ENCODE measurements around the gene FAM168A. TPM values are rescaled to one million over a fixed set of nuclear protein-coding genes. Genes with fewer than 3 reads are reported as not detected.

FAM168A gene
- total and polyA plus RNA-seq, 10 of the 15 experiments (the other 5 are each of a cell fraction or from before 2014, with no cell fraction given), result 1.7 to 20.0 (median 10.0) TPM

DNA sequence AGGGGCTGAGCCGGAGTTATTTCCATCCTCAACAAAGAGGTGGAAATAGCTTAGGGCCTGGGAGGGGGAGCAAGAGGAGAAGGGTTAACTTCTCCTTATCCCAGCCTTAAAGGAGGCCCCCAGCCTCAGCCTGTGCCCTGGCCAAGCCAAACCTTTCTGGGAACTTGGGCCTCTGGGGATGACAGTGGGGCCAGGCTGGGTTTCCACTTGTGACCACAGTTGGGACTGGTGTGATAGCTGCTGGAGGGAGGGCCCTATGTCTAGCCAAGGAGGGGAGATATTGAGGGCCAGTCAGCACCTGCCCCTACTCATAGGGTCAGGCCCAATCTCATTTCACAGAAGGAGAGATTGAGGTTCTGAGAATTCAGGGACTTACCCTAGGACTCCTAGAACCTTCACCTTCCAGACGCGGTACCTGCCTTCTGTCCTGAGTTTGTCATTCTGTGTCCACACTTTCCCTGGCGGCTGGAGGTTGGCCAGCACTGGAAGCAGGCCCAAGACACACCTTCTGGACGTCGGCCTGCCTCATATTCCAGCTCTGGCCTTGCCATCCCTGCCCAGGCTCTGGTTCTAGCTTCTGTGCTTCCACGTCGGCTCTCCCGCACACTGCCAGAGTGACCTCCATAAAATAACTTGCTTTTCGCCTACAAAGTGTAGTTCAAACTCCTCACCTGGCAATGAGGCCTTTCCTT, 218.6 kb downstream of the FAM168A start:
- SMC1A ChIA-PET (ENCODE audit: uncharacterized antibody, unreplicated experiment), result interaction anchor here (0.8 to 1.7 kb wide), 4 partner anchors 9 to 38 kb away, joined by 3 to 4 read pairs (median 4); no protein-coding TSS in a partner anchor
- DNase-seq (ENCODE audit: low read depth, low spot score) (no peak), FAIRE-seq (no peak), ATAC-seq (no peak)
- Histone ChIP-seq H3K36me3 (ENCODE audit: control insufficient read depth in 2 of 2, insufficient read depth in 2 of 2, low read length in 1 of 2) (no peaks in the 10 kb centered on the region; a peak in 1 of 4 replicates), H3K9me3 (replicated peaks; ENCODE audit: control insufficient read depth, insufficient read depth, low read length) (no peaks in the 10 kb centered on the region), H2AFZ (ENCODE audit: control insufficient read depth, low read depth, low read length) (no peak overlapping the region), H3K4me3 (peak overlapping the region; percentile 81), H4K20me1 (ENCODE audit: control insufficient read depth, insufficient read depth) (no peaks in the 10 kb centered on the region), H3K27ac (ENCODE audit: control insufficient read depth, insufficient read depth) (peak overlapping the region; percentile 95), H3K4me2 (ENCODE audit: control insufficient read depth, insufficient read depth) (peak overlapping the region; percentile 88), H3K79me2 (ENCODE audit: control insufficient read depth, insufficient read depth, low read length) (peaks cover 82% of the 10 kb centered on the region), H3K4me1 (ENCODE audit: control insufficient read depth, insufficient read depth, low read length) (peaks cover 61% of the 10 kb centered on the region), H3K9ac (ENCODE audit: control insufficient read depth, insufficient read depth, low read length) (peak overlapping the region; percentile 92), H3K27me3 (replicated peaks in 1 of 2; ENCODE audit: control insufficient read depth in 2 of 2, insufficient read depth in 2 of 2, low read length in 1 of 2) (no peaks in the 10 kb centered on the region)
- intact Hi-C loops (cut with micrococcal nuclease; ENCODE audit: unreplicated experiment) (loop anchor here (5.0 kb wide), 1 partner anchor 72 kb away; the partner anchor contains the start of gene ARHGEF17), in situ Hi-C loops (cut with MboI) (no loop called here)
- POLR2A ChIA-PET, result interaction anchor here (0.5 to 1.9 kb wide), 4 partner anchors 10 to 78 kb away, joined by 3 to 12 read pairs (median 6); no protein-coding TSS in a partner anchor
- CTCF ChIA-PET, result interaction anchor here (1.0 to 25.6 kb wide), 5 partner anchors 10 to 281 kb away, joined by 3 to 400 read pairs (median 4); no protein-coding TSS in a partner anchor
- RAD21 ChIA-PET (ENCODE audit: unreplicated experiment), result interaction anchor here (0.6 to 2.1 kb wide), 6 partner anchors 14 to 237 kb away, joined by 3 to 9 read pairs (median 4); partner anchors contain the start of gene FCHSD2
- no TSS peak for BruUV-seq (replicated peaks)
- WGBS (ENCODE audit: insufficient coverage, insufficient replicate concordance, low lambda C conversion rate, missing lambda C conversion rate), result 6% methylated on average over 10 of the region's 10 CpGs
- TF ChIP-seq JUNB (IDR thresholded peaks at IDR 0.05) (no peak), SREBF1 (IDR thresholded peaks at IDR 0.05; ENCODE audit: low read length) (no peak), ZBED1 (IDR thresholded peaks at IDR 0.05; ENCODE audit: borderline replicate concordance) (no peak), FOXM1 (IDR thresholded peaks at IDR 0.05; ENCODE audit: low read depth, low read length) (no peak), HCFC1 (IDR thresholded peaks at IDR 0.05; ENCODE audit: low read length) (no peak), RBBP5 (conservative IDR thresholded peaks at IDR 0.05) (no peak), SIN3A (IDR thresholded peaks at IDR 0.05; ENCODE audit: low read depth, low read length) (no peak), ZNF207 (IDR thresholded peaks at IDR 0.05; ENCODE audit: borderline replicate concordance) (no peak), JUND (IDR thresholded peaks at IDR 0.05; ENCODE audit: low read depth, low read length) (no peak), IKZF1 (conservative IDR thresholded peaks at IDR 0.05) (0 out of 2 replicates have a peak, but pooled peaks have one; percentile 21), MYB (IDR thresholded peaks at IDR 0.05; ENCODE audit: borderline replicate concordance, low read depth, low read length) (no peak), BMI1 (IDR thresholded peaks at IDR 0.05; ENCODE audit: borderline replicate concordance) (no peak), MEF2A (IDR thresholded peaks at IDR 0.05; ENCODE audit: insufficient read depth, low read depth, low read length) (no peak), DPF2 (IDR thresholded peaks at IDR 0.05) (no peak)
- TF ChIP-seq, protein P1, sequence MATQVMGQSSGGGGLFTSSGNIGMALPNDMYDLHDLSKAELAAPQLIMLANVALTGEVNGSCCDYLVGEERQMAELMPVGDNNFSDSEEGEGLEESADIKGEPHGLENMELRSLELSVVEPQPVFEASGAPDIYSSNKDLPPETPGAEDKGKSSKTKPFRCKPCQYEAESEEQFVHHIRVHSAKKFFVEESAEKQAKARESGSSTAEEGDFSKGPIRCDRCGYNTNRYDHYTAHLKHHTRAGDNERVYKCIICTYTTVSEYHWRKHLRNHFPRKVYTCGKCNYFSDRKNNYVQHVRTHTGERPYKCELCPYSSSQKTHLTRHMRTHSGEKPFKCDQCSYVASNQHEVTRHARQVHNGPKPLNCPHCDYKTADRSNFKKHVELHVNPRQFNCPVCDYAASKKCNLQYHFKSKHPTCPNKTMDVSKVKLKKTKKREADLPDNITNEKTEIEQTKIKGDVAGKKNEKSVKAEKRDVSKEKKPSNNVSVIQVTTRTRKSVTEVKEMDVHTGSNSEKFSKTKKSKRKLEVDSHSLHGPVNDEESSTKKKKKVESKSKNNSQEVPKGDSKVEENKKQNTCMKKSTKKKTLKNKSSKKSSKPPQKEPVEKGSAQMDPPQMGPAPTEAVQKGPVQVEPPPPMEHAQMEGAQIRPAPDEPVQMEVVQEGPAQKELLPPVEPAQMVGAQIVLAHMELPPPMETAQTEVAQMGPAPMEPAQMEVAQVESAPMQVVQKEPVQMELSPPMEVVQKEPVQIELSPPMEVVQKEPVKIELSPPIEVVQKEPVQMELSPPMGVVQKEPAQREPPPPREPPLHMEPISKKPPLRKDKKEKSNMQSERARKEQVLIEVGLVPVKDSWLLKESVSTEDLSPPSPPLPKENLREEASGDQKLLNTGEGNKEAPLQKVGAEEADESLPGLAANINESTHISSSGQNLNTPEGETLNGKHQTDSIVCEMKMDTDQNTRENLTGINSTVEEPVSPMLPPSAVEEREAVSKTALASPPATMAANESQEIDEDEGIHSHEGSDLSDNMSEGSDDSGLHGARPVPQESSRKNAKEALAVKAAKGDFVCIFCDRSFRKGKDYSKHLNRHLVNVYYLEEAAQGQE (IDR thresholded peaks at IDR 0.05; ENCODE audit: low read depth, low read length), result no peak
- TF ChIP-seq, protein P2, sequence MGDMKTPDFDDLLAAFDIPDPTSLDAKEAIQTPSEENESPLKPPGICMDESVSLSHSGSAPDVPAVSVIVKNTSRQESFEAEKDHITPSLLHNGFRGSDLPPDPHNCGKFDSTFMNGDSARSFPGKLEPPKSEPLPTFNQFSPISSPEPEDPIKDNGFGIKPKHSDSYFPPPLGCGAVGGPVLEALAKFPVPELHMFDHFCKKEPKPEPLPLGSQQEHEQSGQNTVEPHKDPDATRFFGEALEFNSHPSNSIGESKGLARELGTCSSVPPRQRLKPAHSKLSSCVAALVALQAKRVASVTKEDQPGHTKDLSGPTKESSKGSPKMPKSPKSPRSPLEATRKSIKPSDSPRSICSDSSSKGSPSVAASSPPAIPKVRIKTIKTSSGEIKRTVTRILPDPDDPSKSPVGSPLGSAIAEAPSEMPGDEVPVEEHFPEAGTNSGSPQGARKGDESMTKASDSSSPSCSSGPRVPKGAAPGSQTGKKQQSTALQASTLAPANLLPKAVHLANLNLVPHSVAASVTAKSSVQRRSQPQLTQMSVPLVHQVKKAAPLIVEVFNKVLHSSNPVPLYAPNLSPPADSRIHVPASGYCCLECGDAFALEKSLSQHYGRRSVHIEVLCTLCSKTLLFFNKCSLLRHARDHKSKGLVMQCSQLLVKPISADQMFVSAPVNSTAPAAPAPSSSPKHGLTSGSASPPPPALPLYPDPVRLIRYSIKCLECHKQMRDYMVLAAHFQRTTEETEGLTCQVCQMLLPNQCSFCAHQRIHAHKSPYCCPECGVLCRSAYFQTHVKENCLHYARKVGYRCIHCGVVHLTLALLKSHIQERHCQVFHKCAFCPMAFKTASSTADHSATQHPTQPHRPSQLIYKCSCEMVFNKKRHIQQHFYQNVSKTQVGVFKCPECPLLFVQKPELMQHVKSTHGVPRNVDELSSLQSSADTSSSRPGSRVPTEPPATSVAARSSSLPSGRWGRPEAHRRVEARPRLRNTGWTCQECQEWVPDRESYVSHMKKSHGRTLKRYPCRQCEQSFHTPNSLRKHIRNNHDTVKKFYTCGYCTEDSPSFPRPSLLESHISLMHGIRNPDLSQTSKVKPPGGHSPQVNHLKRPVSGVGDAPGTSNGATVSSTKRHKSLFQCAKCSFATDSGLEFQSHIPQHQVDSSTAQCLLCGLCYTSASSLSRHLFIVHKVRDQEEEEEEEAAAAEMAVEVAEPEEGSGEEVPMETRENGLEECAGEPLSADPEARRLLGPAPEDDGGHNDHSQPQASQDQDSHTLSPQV (IDR thresholded peaks at IDR 0.05), result no peak
- TF ChIP-seq, protein P3, sequence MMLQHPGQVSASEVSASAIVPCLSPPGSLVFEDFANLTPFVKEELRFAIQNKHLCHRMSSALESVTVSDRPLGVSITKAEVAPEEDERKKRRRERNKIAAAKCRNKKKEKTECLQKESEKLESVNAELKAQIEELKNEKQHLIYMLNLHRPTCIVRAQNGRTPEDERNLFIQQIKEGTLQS (IDR thresholded peaks at IDR 0.05; ENCODE audit: borderline replicate concordance, extremely low read depth, low read depth, low read length), result no peak
